ENCODE results near the gene SLAMF8.
A peak's percentile ranks its signal among the peaks of the same experiment; 100 is the strongest.

The SLAMF8 gene

DNA sequence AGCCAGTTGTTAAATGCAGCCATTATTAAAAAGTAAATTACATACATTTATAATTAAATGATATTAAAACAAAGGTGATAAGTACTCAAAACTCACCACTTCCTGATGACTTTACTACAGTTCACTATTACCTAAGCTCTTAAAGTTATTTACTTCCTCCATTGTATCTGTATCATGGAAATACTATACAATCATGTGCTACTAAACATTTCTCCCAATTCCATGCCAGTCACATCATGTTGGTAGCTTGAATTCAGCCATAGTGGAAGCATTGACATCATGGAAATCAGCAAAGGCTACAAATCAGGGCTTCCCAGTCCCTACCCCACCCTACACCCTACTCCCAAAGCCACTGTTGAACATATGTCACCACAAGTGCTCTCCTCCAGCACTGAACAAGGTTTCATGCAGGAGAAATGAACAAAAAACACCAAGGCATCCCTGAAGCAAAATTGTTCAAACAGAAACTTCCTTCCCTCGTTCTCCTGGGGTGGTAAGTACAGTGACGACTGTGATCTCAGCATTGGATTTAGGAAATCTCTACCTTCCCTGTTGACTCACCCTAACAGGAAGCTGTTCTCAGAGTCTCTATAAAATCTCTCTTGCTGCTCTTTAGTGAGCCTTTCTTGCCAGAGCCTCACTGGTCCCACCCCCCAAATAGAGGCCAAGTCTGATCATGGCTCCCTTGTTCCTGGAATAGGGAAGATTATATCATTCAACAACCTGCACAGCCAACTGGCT, 23.1 kb downstream of the SLAMF8 start:
- DNase-seq: no peak

DNA sequence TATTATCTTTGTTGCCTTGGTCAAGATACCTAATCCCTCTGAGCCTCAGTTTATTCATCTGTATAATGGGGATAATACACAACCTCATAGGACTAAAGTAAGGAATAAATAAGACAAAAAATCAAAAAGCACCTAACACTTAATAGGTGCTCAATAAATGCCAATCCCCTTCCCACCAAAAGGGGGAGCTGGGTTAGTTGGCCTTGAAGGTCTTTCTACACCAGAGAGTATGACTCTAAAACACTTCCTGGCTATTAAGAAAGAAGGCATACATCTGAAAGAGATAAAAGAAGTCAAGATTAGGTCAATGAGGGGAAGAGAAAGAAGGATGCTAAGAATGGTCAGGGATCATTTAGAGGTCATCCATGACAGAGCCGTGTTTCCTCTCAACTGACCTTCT, 24.7 kb downstream of the SLAMF8 start:
- DNase-seq: peak; percentile 21

DNA sequence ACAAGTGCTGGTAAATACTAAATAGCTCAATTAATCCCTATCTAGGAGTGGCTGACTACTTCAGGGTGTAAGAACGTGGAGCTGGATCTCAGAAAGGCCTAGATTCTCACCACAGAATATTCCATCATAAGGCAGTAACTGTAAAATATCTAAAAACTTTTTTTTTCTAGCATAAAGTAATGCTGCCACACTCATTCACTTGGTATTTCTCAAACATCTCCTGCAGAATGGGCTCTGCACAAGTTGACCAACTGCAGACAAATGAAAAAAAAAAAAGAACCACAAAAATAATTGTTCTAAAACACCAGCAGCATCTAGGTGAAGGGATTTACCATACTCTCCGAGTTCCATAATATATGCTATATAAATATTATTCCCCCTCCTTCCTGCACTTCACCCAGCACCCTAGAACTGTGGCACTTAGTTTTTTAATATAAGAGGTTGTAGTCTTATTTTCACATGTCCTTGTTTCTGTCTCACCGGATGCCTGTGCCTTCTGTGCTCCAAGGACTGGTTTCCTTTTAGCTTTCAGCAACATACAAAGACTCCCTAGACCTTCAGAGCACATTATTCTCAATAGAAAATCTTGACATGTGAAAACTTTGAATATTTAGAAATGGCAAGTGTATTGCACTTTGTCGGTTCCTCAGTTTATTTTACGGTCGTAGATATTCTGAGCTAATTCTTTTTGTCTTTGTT, 26.9 kb downstream of the SLAMF8 start:
- DNase-seq: no peak

DNA sequence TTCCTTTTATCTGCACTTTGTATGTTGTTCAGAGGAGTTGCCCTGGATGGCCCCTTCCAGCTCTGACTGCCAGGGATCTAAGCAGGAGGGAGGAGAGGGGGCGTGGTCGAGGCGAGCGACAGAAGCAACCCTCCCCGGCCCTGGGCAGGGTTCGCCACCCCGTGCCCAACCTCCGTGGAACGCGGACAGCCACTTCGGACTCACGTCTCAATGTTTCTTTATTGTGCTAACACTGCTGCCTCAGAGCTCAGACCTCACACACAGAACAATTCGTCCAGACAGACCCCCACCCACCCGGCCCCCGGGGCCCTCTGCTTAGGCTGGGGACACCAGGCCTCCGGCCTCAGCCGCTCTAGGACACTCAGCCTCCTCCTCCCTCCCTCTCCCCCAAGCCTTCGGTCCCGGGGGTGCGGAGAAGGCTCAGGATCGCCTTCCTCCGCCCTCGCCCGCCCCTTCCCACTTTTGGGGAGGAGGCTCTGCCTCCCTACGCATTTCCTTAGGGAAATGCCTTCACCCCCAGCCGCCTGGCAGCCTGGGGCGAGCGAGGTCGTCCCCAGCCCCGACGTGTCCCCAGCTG, 27.5 kb downstream of the SLAMF8 start:
- peak; percentile 7 for DNase-seq

DNA sequence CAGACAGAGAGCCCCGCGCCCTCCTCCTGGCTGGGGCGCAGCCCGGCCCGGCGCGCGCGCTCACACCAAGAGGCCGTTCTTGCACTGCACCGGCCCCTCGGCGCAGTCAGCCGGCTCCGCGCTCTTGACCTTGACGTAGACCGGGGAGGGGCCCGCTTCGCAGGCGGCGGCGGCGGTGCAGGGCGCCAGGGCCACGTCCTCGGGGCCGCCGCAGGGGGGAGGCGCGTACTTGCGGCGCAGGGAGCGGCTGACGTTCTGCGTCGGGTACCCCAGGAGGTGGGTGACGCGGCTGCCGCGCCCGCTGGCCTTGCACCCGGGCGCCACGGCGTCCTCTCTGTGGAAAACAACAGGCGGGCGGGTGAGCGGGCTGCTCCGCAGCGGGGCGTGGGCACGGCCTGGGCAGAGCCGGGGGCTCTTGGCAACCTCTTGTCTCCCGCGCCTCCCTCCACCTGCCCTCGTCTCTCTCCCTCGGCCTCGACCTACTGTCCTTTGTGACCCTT, 28.1 kb downstream of the SLAMF8 start:
- DNase-seq: peak; percentile 77

DNA sequence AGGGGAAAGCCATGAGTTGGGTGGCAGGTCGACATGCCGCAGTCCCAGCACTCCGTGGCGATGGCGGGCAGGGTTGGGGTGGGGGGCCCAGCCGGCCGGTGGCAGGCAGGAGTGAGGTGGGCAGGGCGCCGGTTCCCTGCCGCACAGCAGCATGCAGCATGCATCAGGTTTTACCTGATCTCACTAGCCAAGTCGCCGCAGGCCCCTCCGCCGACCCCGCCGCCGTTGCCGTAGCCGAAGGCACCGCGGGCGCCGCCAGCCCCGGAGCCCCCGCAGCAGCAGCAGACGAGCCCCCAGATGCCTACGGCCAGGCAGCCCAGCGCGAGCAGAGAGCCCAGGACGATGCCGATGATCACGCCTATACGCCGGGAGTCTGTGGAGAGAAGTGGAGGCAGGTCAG, 29.0 kb downstream of the SLAMF8 start:
- no peak for DNase-seq

DNA sequence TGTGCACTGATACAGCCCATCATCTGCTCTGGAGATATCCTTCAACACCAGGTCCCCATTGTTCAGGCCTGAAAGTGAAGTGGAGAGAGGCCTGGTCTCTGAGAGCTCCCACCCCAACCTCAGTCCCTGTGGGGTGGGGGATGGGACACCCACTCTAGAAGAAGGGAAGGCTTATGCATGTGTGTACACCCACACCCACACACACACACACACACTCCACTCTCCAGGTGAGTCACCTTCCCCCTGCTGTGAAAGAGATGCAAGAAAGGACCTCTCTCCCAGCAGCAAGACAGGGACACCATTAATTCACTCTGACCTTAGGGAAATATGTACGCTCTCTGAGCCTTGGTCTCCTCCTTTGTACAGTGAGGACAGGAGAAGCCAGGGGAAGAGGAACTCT, 29.9 kb downstream of the SLAMF8 start:
- no peak for DNase-seq

DNA sequence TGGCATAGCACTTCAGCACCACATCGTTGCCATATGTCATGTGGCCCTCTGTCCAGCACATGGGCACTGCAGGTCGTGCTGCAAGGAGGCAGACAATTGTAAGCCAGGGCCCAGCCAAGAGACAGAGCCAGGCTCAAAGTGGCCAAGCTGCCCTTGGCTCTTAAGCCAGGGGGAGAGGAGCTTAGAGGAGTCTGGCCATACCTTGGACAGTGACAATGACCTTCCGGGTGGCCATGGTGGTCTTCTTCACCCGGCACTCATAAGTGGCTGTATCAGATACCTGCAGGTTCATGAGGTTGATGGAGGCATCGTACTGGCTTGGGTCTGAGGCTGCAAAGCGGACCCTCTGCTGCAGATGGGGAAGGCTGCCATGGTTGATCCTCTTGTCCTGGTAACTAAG, 31.2 kb downstream of the SLAMF8 start:
- DNase-seq: no peak

DNA sequence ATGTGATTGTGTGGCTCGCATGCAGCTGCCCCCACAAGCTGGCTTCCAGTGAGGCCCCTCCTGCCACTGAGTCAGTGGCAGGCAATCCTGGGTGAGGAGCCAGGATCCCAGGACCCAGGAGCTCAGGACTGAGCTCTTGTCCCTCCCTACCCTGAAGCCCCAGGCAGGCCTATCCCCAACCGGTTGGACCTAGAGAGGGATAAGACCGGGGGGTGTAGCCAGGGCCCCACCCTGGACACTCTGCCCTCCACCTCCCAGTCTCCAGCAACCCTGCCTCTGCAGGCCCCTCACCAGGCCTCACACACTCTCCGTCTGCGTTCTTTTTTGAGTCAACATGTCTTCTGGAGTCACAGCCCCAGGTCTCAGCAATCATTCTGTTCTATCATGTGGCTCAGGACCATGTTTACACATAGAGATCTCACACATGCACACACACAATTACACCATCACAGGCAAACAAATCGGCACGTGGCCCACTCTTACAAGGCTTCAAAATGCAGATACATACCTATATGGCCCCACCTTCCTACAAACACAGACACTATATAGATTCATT, 33.2 kb downstream of the SLAMF8 start:
- no peak for DNase-seq

DNA sequence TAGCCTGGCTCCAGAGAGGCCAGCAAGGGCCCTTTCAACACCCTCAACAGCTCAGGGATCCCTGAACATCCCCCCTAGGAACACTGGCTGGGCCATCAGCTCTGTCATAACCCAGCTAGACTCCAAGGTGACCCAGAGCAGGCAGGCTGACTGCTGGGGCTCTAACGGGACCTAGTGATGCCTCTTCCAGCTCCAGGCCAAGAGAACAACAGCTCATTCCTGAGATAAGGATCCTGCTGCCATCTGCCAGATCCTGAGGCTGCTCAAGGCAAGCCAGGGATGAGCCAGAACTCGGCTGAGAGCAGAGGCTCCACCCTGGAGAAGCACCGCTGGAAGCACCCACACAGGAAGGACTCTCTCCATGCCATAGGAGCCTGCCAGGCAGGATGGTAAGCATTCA, 33.8 kb downstream of the SLAMF8 start:
- DNase-seq: no peak

DNA sequence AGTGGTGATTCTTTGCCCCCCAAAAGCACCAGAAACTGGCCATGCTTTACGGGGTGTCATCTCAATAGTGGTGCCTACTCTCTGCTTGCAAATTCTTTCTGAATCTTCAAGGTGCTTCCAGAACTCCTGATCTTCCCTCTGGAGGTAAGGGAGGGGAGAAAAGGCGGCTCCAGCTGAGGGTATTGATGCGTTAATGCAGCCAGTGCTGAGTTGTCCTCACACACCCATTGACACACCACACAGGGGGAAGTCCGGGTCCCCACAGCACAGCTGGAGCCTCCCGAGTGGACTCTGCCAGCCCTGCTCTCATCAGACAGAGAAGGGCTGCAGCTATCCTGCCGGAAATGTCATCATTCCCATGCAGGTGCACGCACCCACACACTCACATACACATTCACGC, 34.5 kb downstream of the SLAMF8 start:
- no peak for DNase-seq

DNA sequence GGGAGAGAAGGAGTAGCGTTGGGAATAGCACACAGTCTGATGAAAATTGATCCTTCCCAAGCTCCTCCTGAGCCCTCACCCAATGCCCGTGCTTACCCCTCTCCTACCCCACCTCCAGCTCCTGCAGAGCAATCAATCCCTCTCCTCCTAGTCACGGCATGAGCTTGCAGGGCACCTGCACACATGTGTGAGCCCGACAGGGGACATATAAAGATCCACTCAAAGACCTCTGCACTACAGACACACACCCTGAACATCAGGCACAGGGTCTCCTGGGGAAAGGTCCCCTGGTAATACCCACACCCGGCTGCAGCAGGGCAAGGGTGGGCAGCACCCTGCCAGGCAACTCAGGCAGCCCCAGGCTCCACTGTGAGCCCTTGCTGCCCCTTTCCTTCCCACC, 35.4 kb downstream of the SLAMF8 start:
- DNase-seq: no peak

DNA sequence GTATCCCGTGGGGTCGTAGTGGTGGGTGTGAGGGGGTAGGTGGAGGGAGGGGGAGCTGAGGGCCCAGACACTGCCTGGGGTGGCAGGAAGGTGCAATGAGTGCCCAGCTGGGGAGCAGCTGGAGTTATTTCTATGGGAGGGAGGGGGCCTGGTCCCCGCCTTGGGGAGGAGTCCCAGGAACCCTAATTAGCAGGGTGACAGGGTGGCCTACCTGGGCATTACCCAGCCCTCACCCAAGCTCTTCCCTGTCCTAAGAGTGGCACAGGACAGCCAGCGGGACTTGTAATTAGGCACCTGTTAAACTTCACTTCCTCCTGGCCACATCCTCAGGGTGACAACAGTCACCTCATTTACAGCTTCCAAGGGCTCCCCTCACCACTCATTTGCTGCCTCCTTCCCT, 35.9 kb downstream of the SLAMF8 start, which contains the start of gene VSIG8:
VSIG8 (minus strand) TSS at position 101 of the 400 bp plus-strand sequence. CDS start 136 bp downstream, outside the sequence.
- no peak for DNase-seq

DNA sequence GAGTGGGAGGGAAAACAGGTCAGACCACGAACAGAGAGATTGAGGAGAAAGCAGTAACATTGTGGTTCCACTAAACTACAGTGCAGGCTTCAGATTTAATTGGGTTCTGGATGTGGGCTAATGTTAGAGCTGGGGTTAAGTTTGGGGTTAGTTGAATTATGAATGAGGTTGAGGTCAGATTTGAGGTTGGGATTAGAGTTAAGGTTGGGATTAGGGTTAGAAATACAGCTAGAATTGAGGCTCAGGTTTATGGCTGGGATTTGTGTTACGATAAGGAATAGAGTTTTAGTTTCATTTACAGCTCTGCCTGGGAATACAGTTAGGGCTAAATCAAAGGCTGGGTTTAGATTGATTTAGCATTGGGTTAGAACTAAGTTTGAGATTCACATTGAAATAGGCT, 37.6 kb downstream of the SLAMF8 start:
- DNase-seq: no peak

DNA sequence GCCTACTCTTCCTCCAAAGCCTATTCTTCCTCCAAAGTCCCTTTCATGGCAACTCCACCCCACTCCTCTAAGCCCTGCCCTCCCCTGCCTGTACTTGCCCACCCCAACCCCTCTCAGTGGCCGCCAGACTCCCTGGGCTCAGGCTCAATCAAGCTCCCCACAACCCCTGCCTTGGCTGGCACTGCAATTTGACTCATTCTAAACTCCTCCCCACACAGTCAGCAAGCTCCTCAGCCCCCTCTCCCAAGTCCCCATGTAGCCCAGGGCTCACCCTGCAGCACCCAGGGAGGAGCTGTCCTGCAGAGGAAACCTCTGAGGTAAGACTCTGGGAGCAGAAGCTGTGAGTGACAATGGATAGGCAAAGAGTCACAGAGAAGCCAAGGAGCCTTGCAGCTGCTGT, 39.4 kb downstream of the SLAMF8 start:
- no peak for DNase-seq

DNA sequence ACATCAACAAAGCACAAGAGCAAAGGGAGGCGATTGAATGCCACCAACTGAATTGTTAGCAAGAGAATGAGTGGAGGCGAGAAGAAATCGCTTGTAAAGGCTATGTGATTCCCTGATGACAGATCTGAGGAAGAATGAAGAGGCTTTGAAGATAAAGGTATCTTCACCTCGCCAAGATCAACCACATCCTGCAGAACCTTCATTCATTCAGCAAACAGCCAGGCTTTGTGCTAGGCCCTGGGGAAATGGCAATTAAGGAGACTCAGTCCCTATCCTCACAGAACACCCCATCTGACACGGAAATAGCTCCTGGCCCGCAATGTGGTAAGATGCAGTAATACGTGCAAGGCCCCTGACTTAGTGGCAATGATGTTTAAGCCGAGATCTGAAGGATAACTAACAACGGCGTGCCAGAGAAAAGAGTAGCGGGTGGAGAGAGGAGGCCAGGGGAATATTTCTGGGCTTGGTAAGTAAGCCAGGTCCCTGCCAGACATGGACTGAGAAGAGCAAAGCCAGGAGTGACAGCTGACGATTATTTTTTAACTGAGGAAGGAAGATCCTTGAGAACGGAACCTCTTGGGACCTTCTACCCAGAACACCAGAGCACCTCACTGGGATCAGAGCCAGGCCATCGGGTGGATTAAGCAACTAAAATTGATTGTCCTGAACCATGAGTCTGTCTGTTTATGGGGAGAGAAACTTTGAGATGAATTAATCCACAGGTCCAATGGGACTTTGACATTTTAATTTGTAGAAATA, 40.4 kb downstream of the SLAMF8 start:
- no peak for DNase-seq

DNA sequence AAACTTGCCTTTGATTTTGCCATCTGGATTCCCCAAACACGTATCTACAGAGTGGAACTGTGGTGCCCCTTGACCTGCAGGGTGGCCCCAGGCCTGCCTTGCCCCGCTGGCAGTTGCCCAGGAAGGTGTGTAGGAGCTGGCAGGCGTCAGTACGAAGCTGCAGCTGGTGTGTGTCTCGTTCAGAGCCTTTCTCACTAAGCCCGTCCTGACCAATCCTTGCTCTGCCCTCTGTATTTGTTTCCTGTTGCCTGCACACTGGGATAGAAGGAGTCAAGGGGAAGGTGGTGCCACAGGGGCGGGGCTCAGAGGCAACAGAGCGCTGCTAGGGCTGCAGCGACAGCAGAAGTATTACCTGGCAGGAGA, 41.0 kb downstream of the SLAMF8 start:
- DNase-seq: no peak

DNA sequence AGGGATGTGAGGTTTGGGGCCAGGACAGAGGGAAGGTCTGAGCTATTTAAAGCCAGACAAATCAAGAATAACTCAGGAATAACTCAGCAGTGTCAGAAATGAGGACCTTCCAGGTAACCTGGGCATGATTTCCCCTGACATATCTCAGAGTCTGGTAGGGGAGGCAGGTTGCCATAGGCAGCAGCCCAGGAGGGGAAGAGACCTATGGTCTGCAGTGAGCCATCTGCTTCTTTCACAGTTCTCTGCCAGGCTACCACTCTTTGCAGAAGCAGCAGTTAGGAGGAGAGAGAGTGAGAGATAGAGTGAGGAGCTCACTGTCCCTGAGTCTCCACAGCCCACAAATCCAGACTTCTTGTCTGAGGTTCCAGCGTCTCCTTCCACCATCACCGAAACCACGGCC, 42.1 kb downstream of the SLAMF8 start:
- DNase-seq: no peak

DNA sequence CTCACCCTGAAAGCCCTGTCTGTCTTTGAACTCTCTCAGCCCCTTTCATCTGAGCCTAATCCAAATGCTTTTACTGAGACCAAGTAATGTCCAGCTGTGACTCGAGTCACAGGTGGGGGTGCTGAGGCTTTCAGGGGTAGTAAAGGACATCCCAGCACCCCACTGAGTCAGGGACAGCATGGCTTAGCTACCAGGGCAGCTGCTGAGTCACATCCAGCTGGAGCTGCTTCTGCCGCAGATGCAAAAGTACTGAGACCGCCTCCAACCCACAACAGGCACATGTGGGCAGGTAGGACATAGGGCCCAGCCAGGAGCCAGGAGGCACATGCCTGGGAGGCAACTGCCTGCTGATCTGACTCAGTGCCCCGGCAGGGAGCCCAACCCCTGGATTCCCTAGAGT, 42.5 kb downstream of the SLAMF8 start:
- no peak for DNase-seq

DNA sequence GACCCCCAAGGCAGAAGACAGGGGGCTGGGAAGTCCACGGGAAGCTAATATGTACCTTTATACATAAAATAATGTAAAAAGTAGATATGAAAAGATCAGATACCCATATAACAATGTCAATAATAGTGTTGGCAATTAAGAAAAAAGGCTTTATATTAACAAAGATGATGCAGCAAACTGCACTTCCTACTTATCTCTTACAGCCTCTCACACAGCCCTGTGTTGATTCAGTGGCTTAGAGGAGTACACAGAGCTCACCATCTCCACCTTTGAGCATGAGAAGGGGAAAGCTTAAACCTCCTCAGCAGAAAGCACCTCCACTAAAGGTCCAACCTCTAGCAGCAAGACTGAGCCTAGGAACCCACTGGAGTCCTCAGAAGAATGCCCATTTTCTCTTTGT, 42.9 kb downstream of the SLAMF8 start:
- DNase-seq: no peak

DNA sequence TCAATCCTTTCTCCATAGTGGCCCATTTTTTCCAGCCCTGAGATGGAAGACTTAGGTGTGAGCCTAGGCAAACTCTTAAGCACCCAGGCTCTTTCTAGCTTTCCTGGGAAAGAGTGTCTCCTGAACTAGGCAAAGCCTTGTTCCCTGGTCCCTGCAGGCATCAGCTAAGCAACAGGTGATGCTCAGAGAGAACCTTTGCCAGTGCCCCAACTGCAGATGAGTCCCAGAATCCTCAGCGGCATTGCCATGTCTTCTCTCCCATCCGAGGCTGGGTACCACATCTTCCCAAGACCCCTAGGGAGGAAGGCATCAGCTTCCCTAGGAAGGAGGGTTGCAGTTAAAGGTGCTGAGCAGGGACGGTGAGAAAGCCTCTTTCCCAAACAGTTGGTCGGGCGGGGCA, 44.0 kb downstream of the SLAMF8 start:
- DNase-seq: no peak

DNA sequence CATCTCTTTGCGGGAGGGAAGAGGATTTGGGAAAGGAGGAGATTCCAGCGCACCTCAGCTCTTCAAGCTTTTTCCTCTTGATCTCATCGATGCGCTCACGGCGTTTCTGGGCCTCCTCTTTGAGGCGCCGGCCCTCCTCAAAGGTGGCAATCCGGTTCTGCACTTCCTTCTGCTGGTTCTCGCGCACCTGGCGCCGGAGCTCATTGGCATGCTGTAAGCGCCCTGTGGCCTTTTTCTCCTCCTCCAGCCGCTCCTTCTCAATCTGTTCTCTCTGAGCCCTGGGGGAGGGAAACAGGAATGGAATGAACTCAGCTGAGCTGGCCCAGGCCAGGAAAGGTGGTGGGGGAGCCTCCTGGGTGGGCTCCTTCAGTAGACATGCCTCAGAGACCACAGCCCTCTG, 46.2 kb downstream of the SLAMF8 start:
- DNase-seq: no peak

DNA sequence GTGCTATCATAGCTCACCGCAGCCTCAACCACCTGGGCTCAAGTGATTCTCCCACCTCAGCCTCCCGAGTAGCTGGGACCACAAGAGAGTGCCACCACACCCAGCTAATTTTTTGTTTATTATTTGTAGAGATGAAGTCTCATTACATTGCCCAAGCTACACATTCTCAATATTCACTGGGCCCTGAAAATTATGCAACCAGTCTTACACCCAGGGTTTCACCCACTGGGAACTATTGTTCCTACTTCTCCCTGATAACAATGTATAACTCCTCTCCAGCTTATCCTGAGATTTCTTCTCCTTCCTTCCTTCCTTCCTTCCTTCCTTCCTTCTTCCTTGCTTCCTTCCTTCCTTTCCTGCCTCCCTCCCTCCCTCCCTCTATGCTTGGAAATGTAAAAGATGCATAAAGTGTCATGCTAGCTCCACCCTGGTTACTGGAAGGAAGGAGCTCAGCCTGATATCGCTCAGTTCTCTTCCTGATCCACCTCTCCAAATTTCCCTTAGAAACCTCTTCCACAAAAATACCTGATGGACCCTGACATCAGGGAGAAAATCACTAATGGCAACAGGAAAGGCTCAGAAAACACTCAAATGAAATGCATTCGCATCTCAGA, 47.0 kb downstream of the SLAMF8 start:
- no peak for DNase-seq

All from CD4-positive, alpha-beta T cell treated with Interleukin-17A for 1 hour (primary cell).